ACC112 (cell line): Measurements from ENCODE around the gene TVP23B.
"Not testable (repeated sequence)": the region's sequence is repeated elsewhere in the genome, so short reads cannot be mapped to it uniquely, and the experiment has no call there.

Experiments
- H2AFZ ChIP-seq: fragments of 200-600 bp; sonication (generic); one replicate; pipeline ENCODE4 v1.6.0; 2017; ENCODE audit warnings: antibody characterized with exemption, low read length; ENCODE audit not compliant: unreplicated experiment
- H3K27ac ChIP-seq: fragments of 200-600 bp; sonication (generic); 2 replicates; pipeline ENCODE4 v1.5.1; 2014; ENCODE audit warnings: low read depth, mild to moderate bottlenecking, antibody characterized with exemption, low read length, moderate library complexity
- H3K27me3 ChIP-seq: fragments of 200-600 bp; sonication (generic); 2 replicates; pipeline ENCODE4 v1.6.1; 2014; ENCODE audit warnings: mild to moderate bottlenecking, antibody characterized with exemption, low read length, moderate library complexity, mixed read lengths; ENCODE audit not compliant: insufficient read depth
- H3K36me3 ChIP-seq: fragments of 200-600 bp; sonication (generic); 2 replicates; pipeline ENCODE4 v1.6.1; 2016; ENCODE audit warnings: mild to moderate bottlenecking, antibody characterized with exemption, low read length, moderate library complexity, mixed read lengths; ENCODE audit not compliant: insufficient read depth
- H3K4me1 ChIP-seq: fragments of 200-600 bp; sonication (generic); one replicate; pipeline ENCODE4 v1.6.1; 2016; ENCODE audit warnings: low read length, mixed read lengths; ENCODE audit not compliant: insufficient read depth, unreplicated experiment, control insufficient read depth
- H3K4me3 ChIP-seq: fragments of 200-600 bp; sonication (generic); 2 replicates; pipeline ENCODE4 v1.5.1; 2014; ENCODE audit warnings: mild to moderate bottlenecking, low read depth, low read length
- H3K79me2 ChIP-seq: fragments of 200-600 bp; sonication (generic); one replicate; pipeline ENCODE4 v1.6.0; 2016; ENCODE audit warnings: low read length; ENCODE audit not compliant: control insufficient read depth, unreplicated experiment, insufficient read depth

Gene TVP23B

GRCh38 chr17:18753829-18754409 is 27.1 kb upstream of the TVP23B start:
- not testable (repeated sequence) for H3K36me3 ChIP-seq, H3K4me1 ChIP-seq, H3K27me3 ChIP-seq, H3K79me2 ChIP-seq, H3K4me3 ChIP-seq, H2AFZ ChIP-seq, H3K27ac ChIP-seq

DNA sequence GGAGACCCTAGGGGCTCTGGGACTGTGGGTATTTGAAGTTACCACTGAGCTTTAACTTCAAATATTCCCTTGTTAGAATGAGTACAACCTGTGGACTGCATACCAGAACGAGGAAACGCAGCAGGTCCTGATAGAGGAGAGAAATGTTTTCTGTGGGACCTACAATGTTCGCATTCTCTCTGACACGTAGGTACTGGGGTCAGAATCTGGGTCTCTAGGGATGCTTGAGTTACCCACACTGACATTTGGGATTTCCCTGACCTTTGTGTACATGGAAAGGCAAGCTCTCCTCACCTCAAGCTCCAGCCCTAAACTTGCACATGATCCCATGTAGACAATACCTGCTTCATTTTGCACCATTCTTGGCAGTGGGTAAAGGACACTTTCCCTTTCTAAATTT is 25.0 kb upstream of the TVP23B start:
- not testable (repeated sequence) for H3K4me3 ChIP-seq, H3K4me1 ChIP-seq, H3K79me2 ChIP-seq, H3K27me3 ChIP-seq, H3K27ac ChIP-seq, H3K36me3 ChIP-seq, H2AFZ ChIP-seq

DNA sequence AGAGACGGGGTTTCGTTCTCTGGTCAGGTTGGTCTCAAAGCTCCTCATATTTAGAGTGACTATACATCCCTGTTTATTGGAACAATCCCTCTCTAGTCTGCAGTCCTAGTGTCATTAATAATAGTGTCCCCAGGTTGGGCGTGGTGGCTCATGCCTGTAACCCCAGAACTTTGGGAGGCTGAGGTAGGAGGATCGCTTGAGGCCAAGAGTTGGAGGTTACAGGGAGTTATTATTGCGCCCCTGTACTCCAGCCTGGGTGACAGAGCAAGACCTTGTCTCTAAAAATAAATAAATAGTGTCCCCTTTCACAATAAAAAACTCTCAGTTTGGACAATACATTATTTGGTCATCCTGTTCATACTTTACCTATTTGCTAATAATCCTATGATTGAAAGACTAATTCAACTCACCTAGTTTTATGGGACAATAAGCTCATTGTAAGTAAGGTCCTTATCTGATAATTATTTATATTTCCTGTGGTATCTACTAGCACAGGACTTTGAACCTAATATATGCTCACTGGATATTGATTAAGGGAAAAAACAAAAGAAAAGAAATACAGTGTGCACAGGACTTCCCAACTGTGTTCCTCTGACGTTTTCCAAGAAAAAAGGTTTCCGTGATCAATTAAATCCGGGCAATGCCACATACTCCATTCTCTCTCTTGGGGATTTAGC is 23.5 kb upstream of the TVP23B start:
- not testable (repeated sequence) for H3K27ac ChIP-seq, H2AFZ ChIP-seq, H3K79me2 ChIP-seq, H3K4me1 ChIP-seq, H3K27me3 ChIP-seq, H3K4me3 ChIP-seq, H3K36me3 ChIP-seq

- H3K4me3 ChIP-seq, H3K27me3 ChIP-seq, H3K4me1 ChIP-seq, H3K27ac ChIP-seq, H3K79me2 ChIP-seq, H2AFZ ChIP-seq, H3K36me3 ChIP-seq: not testable (repeated sequence)
Measured at GRCh38 chr17:18758344-18758743, 22.6 kb upstream of the TVP23B start.

DNA sequence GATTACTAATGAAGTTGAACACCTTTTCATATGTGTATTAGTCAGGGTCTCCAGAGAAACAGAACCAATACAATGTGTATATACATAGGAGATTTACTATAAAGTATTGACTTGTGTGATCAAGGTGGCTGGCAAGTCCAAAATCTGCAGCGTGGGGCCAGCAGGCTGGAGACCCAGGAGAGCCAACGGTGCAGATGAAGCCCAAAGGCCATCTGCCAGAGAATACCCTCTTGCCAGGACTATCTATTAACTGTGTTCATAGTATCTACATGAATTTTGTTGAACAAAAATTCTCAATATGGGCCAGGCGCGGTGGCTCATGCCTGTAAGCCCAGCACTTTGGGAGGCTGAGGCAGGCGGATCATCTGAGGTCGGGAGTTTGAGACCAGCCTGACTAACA is 20.8 kb upstream of the TVP23B start:
- not testable (repeated sequence) for H3K36me3 ChIP-seq, H2AFZ ChIP-seq, H3K27me3 ChIP-seq, H3K79me2 ChIP-seq, H3K4me3 ChIP-seq, H3K4me1 ChIP-seq, H3K27ac ChIP-seq

DNA sequence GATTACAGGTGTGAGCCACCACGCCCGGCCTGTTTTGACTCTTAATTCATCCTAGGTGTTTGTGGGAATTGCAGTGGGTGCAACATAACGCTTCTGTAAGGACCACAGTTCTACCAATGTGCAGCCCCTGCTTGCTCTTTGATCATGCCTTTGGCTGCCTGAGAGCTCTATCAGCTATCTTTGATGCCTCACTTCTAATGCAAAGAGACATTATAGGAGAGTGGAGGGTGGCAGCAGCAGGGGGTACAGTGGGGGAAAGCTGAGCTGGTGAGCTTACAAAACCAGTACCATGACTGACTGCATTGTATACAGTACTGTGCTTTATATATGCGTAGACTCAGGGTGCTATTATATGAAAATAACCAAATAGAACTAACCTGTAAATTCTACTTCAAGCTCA is 10.4 kb upstream of the TVP23B start:
- not testable (repeated sequence) for H3K4me1 ChIP-seq, H3K36me3 ChIP-seq, H3K27ac ChIP-seq, H2AFZ ChIP-seq, H3K79me2 ChIP-seq, H3K27me3 ChIP-seq, H3K4me3 ChIP-seq

DNA sequence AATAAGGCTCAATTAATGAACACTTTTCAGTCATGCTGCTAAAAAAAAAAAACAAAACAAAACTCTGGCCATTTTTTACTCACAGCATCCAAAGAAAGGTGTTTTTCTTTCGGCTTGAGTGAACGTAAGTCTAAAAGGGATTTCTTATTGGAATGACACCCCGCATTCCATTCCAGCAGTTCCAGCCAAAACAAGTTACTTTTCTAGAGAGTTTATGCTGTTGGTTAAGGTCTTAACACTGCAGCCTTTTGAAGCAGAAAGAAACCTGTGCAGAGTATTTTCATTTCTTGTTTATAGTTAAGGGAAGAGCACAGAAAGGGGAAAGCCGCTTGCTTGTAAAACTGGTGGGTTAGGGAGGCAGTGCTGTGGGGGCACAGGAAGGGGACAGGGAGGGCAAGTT is 9.9 kb upstream of the TVP23B start:
- H3K4me3 ChIP-seq, H3K27me3 ChIP-seq, H3K4me1 ChIP-seq, H3K36me3 ChIP-seq, H3K79me2 ChIP-seq, H2AFZ ChIP-seq, H3K27ac ChIP-seq: not testable (repeated sequence)

- no peak overlapping the region for H3K4me3 ChIP-seq
- H3K27me3 ChIP-seq, result no peaks in the 10 kb centered on the region
- no peaks in the 10 kb centered on the region for H3K79me2 ChIP-seq
- no peak overlapping the region for H2AFZ ChIP-seq
- H3K4me1 ChIP-seq, result no peaks in the 10 kb centered on the region
- no peak overlapping the region for H3K27ac ChIP-seq
- no peaks in the 10 kb centered on the region for H3K36me3 ChIP-seq
Measured at GRCh38 chr17:18772471-18772870, 8.5 kb upstream of the TVP23B start.

DNA sequence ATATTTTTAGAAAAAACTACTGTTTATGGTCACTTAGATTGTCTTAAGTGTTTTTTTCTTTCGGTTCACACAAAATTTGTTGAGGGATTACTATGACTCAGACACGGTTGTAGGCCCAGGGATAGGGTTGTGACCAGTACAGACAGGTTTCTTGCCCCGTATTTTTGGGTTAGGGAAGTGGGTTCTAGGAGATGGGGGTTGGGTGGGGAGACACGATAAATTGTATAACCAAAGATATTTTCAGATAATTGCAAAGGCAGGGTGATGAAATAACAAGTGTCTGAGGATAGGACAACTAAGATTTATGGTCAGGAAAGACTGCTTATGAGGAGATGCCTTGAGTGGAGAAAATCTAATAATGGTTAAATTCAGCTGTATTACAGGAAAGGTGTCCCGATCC is 822 bp downstream of the TVP23B start:
- not testable (repeated sequence) for H3K27me3 ChIP-seq, H3K36me3 ChIP-seq, H3K4me1 ChIP-seq, H2AFZ ChIP-seq
- H3K79me2 ChIP-seq, result peaks cover 35% of the 10 kb centered on the region
- H3K4me3 ChIP-seq, result peak overlapping the region; percentile 82
- H3K27ac ChIP-seq, result 0 out of 2 replicates have a peak overlapping the region, but pooled peaks have one; percentile 50

DNA sequence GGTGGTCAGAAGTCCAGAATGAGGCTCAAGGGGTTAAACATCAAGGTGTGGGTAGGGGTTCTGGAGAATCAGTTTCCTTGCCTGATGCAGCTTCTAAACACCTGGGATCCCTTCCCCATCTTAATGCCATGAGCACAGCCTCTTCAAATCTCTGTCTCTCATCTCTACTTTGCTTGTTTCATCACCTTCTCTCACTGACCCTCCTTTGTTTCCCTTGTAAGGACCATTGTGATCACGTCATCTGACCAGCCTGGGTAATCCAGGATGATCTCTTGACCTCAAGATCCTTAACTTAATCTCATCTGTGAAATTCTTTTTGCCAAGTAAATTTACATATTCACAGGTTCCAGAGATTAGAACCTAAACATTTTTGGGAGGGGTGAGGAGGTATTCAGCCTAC is 5.0 kb downstream of the TVP23B start:
- H3K36me3 ChIP-seq, result not testable (repeated sequence)

DNA sequence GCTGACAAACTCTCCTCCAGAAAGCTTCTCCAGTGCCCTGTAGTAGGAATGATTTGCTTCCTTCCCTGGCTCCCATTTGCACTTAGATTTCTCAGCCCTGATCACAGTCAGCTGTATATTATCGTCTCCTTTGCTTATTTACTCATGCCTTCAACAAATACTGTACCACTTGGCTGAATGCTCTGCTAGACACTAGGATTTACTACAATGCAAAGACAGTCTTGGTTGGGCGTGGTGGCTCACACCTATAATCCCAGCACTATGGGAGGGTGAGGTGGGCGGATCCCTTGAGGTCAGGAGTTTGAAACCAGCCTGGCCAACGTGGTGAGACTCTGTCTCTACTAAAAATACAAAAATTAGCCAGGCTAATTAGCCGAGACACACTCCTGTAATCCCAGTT is 5.9 kb downstream of the TVP23B start:
- H3K4me3 ChIP-seq, H2AFZ ChIP-seq, H3K36me3 ChIP-seq, H3K27me3 ChIP-seq, H3K27ac ChIP-seq, H3K4me1 ChIP-seq: not testable (repeated sequence)
- H3K79me2 ChIP-seq, result peaks cover 36% of the 10 kb centered on the region

More for the DNA sequence above, 5.0 kb downstream of the TVP23B start:
- not testable (repeated sequence) for H3K4me1 ChIP-seq, H3K27me3 ChIP-seq, H2AFZ ChIP-seq, H3K27ac ChIP-seq, H3K4me3 ChIP-seq
- peaks cover 38% of the 10 kb centered on the region for H3K79me2 ChIP-seq
